ENCODE results near the gene DHX35.

DHX35 gene

GRCh38 chr20:38945012-38945411 lies 17.1 kb upstream of the DHX35 start:
- no peak for TF ChIP-seq SUZ12 (IDR thresholded peaks at IDR 0.05)
- TF ChIP-seq, protein P1, sequence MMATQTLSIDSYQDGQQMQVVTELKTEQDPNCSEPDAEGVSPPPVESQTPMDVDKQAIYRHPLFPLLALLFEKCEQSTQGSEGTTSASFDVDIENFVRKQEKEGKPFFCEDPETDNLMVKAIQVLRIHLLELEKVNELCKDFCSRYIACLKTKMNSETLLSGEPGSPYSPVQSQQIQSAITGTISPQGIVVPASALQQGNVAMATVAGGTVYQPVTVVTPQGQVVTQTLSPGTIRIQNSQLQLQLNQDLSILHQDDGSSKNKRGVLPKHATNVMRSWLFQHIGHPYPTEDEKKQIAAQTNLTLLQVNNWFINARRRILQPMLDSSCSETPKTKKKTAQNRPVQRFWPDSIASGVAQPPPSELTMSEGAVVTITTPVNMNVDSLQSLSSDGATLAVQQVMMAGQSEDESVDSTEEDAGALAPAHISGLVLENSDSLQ (IDR thresholded peaks at IDR 0.05), result no peak
- TF ChIP-seq HDGF (IDR thresholded peaks at IDR 0.05; ENCODE audit: borderline replicate concordance), result no peak
- no peak for TF ChIP-seq CTBP1 (IDR thresholded peaks at IDR 0.05; ENCODE audit: borderline replicate concordance)
- TF ChIP-seq ARNT (IDR thresholded peaks at IDR 0.05), result no peak
- no peak for TF ChIP-seq FOXA1 (IDR thresholded peaks at IDR 0.05)
- no peak for TF ChIP-seq L3MBTL2 (conservative IDR thresholded peaks at IDR 0.05)
- TF ChIP-seq SP1 (IDR thresholded peaks at IDR 0.05), result no peak
- POLR2A ChIA-PET, result no interaction called here
- CTCF ChIA-PET, result no interaction called here
- DNase-seq (ENCODE audit: extremely low spot score), result no peak

- ChIA-PET POLR2A (no interaction called here), CTCF (no interaction called here)
- TF ChIP-seq FOXA1 (IDR thresholded peaks at IDR 0.05), result no peak
- no peak for TF ChIP-seq TARDBP (IDR thresholded peaks at IDR 0.05)
- TF ChIP-seq, protein P1 (IDR thresholded peaks at IDR 0.05), result no peak
- no peak for TF ChIP-seq SP1 (IDR thresholded peaks at IDR 0.05)
- TF ChIP-seq ZNF384 (IDR thresholded peaks at IDR 0.05), result no peak
- TF ChIP-seq ELF4 (IDR thresholded peaks at IDR 0.05), result no peak
- no peak for TF ChIP-seq FOXK2 (IDR thresholded peaks at IDR 0.05)
- TF ChIP-seq CTBP1 (IDR thresholded peaks at IDR 0.05; ENCODE audit: borderline replicate concordance), result no peak
- no peak for TF ChIP-seq BHLHE40 (IDR thresholded peaks at IDR 0.05; ENCODE audit: borderline replicate concordance)
- DNase-seq (ENCODE audit: extremely low spot score), result no peak
Measured at GRCh38 chr20:38946836-38947235, 15.3 kb upstream of the DHX35 start.

GRCh38 chr20:38947931-38948362 lies 14.2 kb upstream of the DHX35 start:
- TF ChIP-seq L3MBTL2 (conservative IDR thresholded peaks at IDR 0.05) (no peak), TARDBP (IDR thresholded peaks at IDR 0.05) (no peak), SP1 (IDR thresholded peaks at IDR 0.05) (no peak), FOXK2 (IDR thresholded peaks at IDR 0.05) (no peak), ZNF384 (IDR thresholded peaks at IDR 0.05) (no peak), ELF4 (IDR thresholded peaks at IDR 0.05) (no peak), FOXM1 (IDR thresholded peaks at IDR 0.05; ENCODE audit: borderline replicate concordance) (no peak), LEF1 (IDR thresholded peaks at IDR 0.05; ENCODE audit: borderline replicate concordance) (no peak), BHLHE40 (IDR thresholded peaks at IDR 0.05; ENCODE audit: borderline replicate concordance) (no peak), CTBP1 (IDR thresholded peaks at IDR 0.05; ENCODE audit: borderline replicate concordance) (no peak), NFRKB (IDR thresholded peaks at IDR 0.05) (no peak), ARNT (IDR thresholded peaks at IDR 0.05) (no peak), HDGF (IDR thresholded peaks at IDR 0.05; ENCODE audit: borderline replicate concordance) (no peak), FOXA1 (IDR thresholded peaks at IDR 0.05) (no peak), SUZ12 (IDR thresholded peaks at IDR 0.05) (no peak)
- TF ChIP-seq, protein P1 (IDR thresholded peaks at IDR 0.05), result no peak
- ChIA-PET CTCF (no interaction called here), POLR2A (no interaction called here)
- no peak for DNase-seq (ENCODE audit: extremely low spot score)

DNA sequence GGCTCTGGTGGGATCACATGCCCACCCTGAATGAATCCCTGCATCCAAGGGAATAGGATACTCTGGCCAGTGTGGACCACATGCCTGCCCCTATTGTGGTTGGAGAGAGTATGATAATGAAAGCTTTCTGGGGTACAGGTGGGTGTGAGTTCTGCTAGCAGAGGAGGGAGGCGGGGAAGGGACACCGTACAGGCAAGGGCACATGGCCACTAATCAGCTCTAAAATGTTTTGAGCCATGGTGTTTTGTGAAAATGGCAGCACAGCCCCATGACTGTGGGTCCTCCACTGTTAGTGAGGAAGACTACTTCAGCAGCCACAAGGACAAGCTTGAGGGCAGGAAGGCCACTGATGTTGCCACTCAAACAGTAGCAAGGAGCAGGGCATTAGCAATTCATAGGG lies 11.9 kb upstream of the DHX35 start:
- TF ChIP-seq, protein P1 (IDR thresholded peaks at IDR 0.05), result no peak
- TF ChIP-seq ELF4 (IDR thresholded peaks at IDR 0.05) (no peak), LEF1 (IDR thresholded peaks at IDR 0.05; ENCODE audit: borderline replicate concordance) (no peak), SP1 (IDR thresholded peaks at IDR 0.05) (no peak), NFRKB (IDR thresholded peaks at IDR 0.05) (no peak), CTBP1 (IDR thresholded peaks at IDR 0.05; ENCODE audit: borderline replicate concordance) (no peak), SUZ12 (IDR thresholded peaks at IDR 0.05) (no peak), ARNT (IDR thresholded peaks at IDR 0.05) (no peak), BHLHE40 (IDR thresholded peaks at IDR 0.05; ENCODE audit: borderline replicate concordance) (no peak), FOXK2 (IDR thresholded peaks at IDR 0.05) (no peak), FOXM1 (IDR thresholded peaks at IDR 0.05; ENCODE audit: borderline replicate concordance) (no peak), TARDBP (IDR thresholded peaks at IDR 0.05) (no peak), L3MBTL2 (conservative IDR thresholded peaks at IDR 0.05) (no peak), ZNF384 (IDR thresholded peaks at IDR 0.05) (no peak), FOXA1 (IDR thresholded peaks at IDR 0.05) (no peak), HDGF (IDR thresholded peaks at IDR 0.05; ENCODE audit: borderline replicate concordance) (no peak)
- DNase-seq (ENCODE audit: extremely low spot score), result no peak
- POLR2A ChIA-PET, result interaction anchor here (2.8 kb wide), 1 partner anchor 11 kb away, joined by 15 read pairs; the partner anchor contains the start of gene DHX35
- CTCF ChIA-PET, result no interaction called here

GRCh38 chr20:38951611-38952010 lies 10.5 kb upstream of the DHX35 start:
- CTCF ChIA-PET, result no interaction called here
- POLR2A ChIA-PET, result interaction anchor here (2.8 kb wide), 1 partner anchor 10 kb away, joined by 15 read pairs; the partner anchor contains the start of gene DHX35
- TF ChIP-seq BHLHE40 (IDR thresholded peaks at IDR 0.05; ENCODE audit: borderline replicate concordance), result no peak
- no peak for TF ChIP-seq ELF4 (IDR thresholded peaks at IDR 0.05)
- no peak for TF ChIP-seq SP1 (IDR thresholded peaks at IDR 0.05)
- TF ChIP-seq FOXM1 (IDR thresholded peaks at IDR 0.05; ENCODE audit: borderline replicate concordance), result no peak

DNA sequence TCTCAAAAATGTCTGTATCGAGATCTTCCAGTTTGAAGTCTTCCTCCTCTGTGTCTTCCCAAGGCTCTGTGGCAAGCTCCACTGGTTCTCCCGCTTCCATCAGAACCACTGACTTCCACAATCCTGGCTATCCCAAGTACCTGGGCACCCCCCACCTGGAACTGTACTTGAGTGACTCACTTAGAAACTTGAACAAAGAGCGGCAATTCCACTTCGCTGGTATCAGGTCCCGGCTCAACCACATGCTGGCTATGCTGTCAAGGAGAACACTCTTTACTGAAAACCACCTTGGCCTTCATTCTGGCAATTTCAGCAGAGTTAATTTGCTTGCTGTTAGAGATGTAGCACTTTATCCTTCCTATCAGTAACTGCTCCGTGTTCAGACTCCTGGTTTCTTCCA lies 10.0 kb upstream of the DHX35 start:
- CTCF ChIA-PET, result no interaction called here

More at GRCh38 chr20:38951611-38952010, 10.5 kb upstream of the DHX35 start:
- DNase-seq (ENCODE audit: extremely low spot score), result no peak

More for the DNA sequence above, 10.0 kb upstream of the DHX35 start:
- no peak for TF ChIP-seq SUZ12 (IDR thresholded peaks at IDR 0.05)
- no peak for TF ChIP-seq FOXK2 (IDR thresholded peaks at IDR 0.05)
- TF ChIP-seq, protein P1 (IDR thresholded peaks at IDR 0.05), result no peak
- TF ChIP-seq ZNF384 (IDR thresholded peaks at IDR 0.05), result no peak
- POLR2A ChIA-PET, result interaction anchor here (2.8 kb wide), 1 partner anchor 10 kb away, joined by 15 read pairs; the partner anchor contains the start of gene DHX35
- no peak for DNase-seq (ENCODE audit: extremely low spot score)
